Measurements from ENCODE around the gene GMPS. TPM values are rescaled to one million over a fixed set of nuclear protein-coding genes. Genes with fewer than 3 reads are reported as not detected.
A peak's percentile ranks its signal among the peaks of the same experiment; 100 is the strongest.

Gene GMPS
- total and polyA plus RNA-seq, 2 of the 13 experiments (the other 11 are each of a cell fraction or from before 2014, with no cell fraction given) = 29.6 to 85.5 TPM

DNA sequence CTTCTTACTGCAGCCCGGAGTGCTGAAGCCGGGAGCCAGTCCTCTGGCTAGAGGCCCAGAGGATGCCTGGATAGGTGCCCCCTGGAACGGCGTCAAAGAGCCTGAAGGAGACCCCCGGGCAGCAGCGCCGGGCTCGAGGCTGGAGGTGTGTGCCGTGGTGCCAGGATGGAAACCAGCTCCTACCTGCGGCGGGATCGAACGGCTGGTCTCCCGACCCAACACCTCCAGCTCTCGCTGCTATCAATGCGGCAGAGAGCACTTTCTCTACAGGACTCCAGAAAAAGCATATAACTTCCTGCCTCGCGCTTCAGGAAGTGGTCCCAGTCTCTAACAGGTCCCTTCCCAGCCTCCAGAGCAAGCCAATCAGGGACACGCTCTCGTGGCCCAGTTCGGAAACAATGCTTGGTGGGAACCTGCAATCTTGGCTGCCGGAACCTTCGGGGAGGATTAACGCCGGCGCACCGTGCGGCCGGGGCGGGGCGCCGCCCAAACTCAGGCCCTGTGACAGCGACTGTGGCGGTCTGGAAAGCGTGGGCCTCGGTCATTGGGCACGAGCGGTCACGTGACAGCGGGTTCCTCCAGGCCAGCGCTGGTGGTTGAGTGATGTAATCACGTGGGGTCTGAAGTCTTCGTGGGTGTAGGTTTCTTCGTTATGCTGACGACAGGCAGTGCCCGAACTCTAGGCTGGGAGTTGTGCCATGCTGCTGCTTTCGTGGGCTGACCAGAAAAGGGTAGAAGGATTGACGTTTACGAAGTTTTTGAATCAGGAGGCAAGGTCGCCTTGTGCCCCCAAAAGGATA is 16.1 kb upstream of the GMPS start, which contains the start of gene SLC33A1 (continued):
- TF ChIP-seq, protein P1, sequence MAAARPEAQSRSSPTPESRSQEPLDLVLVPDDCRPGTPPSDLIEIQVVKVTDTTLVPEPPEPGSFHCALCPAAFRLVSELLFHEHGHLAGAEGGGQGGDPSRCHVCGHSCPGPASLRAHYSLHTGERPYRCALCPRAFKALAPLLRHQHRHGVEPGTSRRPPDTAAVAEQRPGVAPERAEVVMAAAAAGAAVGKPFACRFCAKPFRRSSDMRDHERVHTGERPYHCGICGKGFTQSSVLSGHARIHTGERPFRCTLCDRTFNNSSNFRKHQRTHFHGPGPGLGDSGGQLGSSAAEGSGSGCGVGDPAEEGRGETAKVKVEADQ (CRISPR knock-in tag; IDR thresholded peaks at IDR 0.05; ENCODE audit: borderline replicate concordance) = peak; percentile 96
- no peak; the same call in 1 of the 2 replicates for TF ChIP-seq GATA4 (IDR thresholded peaks at IDR 0.05; ENCODE audit: borderline replicate concordance, low read depth)
- no peak for TF ChIP-seq ARID2 (CRISPR knock-in tag; IDR thresholded peaks at IDR 0.05; ENCODE audit: borderline replicate concordance)
- TF ChIP-seq, protein P2, sequence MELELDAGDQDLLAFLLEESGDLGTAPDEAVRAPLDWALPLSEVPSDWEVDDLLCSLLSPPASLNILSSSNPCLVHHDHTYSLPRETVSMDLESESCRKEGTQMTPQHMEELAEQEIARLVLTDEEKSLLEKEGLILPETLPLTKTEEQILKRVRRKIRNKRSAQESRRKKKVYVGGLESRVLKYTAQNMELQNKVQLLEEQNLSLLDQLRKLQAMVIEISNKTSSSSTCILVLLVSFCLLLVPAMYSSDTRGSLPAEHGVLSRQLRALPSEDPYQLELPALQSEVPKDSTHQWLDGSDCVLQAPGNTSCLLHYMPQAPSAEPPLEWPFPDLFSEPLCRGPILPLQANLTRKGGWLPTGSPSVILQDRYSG (CRISPR knock-in tag; IDR thresholded peaks at IDR 0.05) = peak; percentile 1; the same call in 1 of the 2 replicates
- TF ChIP-seq ZNF775 (CRISPR knock-in tag; IDR thresholded peaks at IDR 0.05; ENCODE audit: borderline replicate concordance) = peak; percentile 89; the same call in 1 of the 2 replicates
- TF ChIP-seq RBM39 (IDR thresholded peaks at IDR 0.05; ENCODE audit: low read depth, low read length, poor library complexity, severe bottlenecking) = peak; percentile 90
- TF ChIP-seq ZBTB7A (CRISPR knock-in tag; IDR thresholded peaks at IDR 0.05) = peak; percentile 29; the same call in 1 of the 2 replicates
- no peak for TF ChIP-seq NPAS2 (CRISPR knock-in tag; IDR thresholded peaks at IDR 0.05; ENCODE audit: borderline replicate concordance)
- peak; percentile 69 for TF ChIP-seq ATF7 (IDR thresholded peaks at IDR 0.05)
- TF ChIP-seq ATF7 (CRISPR knock-in tag; IDR thresholded peaks at IDR 0.05) = peak; percentile 77; the same call in 1 of the 2 replicates
- TF ChIP-seq, protein P3, sequence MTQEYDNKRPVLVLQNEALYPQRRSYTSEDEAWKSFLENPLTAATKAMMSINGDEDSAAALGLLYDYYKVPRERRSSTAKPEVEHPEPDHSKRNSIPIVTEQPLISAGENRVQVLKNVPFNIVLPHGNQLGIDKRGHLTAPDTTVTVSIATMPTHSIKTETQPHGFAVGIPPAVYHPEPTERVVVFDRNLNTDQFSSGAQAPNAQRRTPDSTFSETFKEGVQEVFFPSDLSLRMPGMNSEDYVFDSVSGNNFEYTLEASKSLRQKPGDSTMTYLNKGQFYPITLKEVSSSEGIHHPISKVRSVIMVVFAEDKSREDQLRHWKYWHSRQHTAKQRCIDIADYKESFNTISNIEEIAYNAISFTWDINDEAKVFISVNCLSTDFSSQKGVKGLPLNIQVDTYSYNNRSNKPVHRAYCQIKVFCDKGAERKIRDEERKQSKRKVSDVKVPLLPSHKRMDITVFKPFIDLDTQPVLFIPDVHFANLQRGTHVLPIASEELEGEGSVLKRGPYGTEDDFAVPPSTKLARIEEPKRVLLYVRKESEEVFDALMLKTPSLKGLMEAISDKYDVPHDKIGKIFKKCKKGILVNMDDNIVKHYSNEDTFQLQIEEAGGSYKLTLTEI (CRISPR knock-in tag; conservative IDR thresholded peaks at IDR 0.05) = no peak
- TF ChIP-seq ZNF282 (IDR thresholded peaks at IDR 0.05; ENCODE audit: partially characterized antibody) = no peak
- TF ChIP-seq SP140L (CRISPR knock-in tag; IDR thresholded peaks at IDR 0.05; ENCODE audit: borderline replicate concordance) = peak; percentile 77; the same call in 1 of the 2 replicates
- no peak for TF ChIP-seq ZFAT (CRISPR knock-in tag; conservative IDR thresholded peaks at IDR 0.05)
- TF ChIP-seq, protein P4, sequence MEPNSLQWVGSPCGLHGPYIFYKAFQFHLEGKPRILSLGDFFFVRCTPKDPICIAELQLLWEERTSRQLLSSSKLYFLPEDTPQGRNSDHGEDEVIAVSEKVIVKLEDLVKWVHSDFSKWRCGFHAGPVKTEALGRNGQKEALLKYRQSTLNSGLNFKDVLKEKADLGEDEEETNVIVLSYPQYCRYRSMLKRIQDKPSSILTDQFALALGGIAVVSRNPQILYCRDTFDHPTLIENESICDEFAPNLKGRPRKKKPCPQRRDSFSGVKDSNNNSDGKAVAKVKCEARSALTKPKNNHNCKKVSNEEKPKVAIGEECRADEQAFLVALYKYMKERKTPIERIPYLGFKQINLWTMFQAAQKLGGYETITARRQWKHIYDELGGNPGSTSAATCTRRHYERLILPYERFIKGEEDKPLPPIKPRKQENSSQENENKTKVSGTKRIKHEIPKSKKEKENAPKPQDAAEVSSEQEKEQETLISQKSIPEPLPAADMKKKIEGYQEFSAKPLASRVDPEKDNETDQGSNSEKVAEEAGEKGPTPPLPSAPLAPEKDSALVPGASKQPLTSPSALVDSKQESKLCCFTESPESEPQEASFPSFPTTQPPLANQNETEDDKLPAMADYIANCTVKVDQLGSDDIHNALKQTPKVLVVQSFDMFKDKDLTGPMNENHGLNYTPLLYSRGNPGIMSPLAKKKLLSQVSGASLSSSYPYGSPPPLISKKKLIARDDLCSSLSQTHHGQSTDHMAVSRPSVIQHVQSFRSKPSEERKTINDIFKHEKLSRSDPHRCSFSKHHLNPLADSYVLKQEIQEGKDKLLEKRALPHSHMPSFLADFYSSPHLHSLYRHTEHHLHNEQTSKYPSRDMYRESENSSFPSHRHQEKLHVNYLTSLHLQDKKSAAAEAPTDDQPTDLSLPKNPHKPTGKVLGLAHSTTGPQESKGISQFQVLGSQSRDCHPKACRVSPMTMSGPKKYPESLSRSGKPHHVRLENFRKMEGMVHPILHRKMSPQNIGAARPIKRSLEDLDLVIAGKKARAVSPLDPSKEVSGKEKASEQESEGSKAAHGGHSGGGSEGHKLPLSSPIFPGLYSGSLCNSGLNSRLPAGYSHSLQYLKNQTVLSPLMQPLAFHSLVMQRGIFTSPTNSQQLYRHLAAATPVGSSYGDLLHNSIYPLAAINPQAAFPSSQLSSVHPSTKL (CRISPR knock-in tag; IDR thresholded peaks at IDR 0.05) = peak; percentile 83
- peak; percentile 81; the same call in 1 of the 2 replicates for TF ChIP-seq RARG (CRISPR knock-in tag; IDR thresholded peaks at IDR 0.05; ENCODE audit: low read depth)
- peak; percentile 79 for TF ChIP-seq YY1 (IDR thresholded peaks at IDR 0.05; ENCODE audit: insufficient read depth, insufficient replicate concordance, low read depth, low read length)
- no peak for TF ChIP-seq ZNF660 (CRISPR knock-in tag; IDR thresholded peaks at IDR 0.05; ENCODE audit: borderline replicate concordance, low read depth)
- TF ChIP-seq, protein P5, sequence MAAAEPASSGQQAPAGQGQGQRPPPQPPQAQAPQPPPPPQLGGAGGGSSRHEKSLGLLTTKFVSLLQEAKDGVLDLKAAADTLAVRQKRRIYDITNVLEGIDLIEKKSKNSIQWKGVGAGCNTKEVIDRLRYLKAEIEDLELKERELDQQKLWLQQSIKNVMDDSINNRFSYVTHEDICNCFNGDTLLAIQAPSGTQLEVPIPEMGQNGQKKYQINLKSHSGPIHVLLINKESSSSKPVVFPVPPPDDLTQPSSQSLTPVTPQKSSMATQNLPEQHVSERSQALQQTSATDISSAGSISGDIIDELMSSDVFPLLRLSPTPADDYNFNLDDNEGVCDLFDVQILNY (CRISPR knock-in tag; conservative IDR thresholded peaks at IDR 0.05) = no peak; the same call in 1 of the 2 replicates
